Caco-2 (cell line): ENCODE results near the gene ZFYVE19. TPM values are rescaled to one million over a fixed set of nuclear protein-coding genes. Genes with fewer than 3 reads are reported as not detected.

Experiments used
- BruUV-seq: library from RNA; stranded (reverse); fragments of 400-500 nt; replicated peaks from 2 replicates; lab custom pipeline; 2021; lab: Mats Ljungman, UMichigan
- CTCF ChIA-PET: fragments of 300-600 bp; sonication (Branson Sonifier 250); formaldehyde crosslinking; loops from one replicate; lab custom pipeline; 2022; ENCODE audit warnings: antibody characterized with exemption; lab: Charles Lee
- POLR2A ChIA-PET: fragments of 300-600 bp; sonication (Branson Sonifier 250); formaldehyde crosslinking; loops from one replicate; lab custom pipeline; 2022; ENCODE audit warnings: antibody characterized with exemption; lab: Charles Lee
- DNase-seq, 2 experiments: peaks; one replicate each; pipeline versions ENCODE4 v3.0.0 to v3.0.0-alpha.2; 2020 to 2022
- H3K27me3 ChIP-seq: replicated peaks from 2 replicates; pipeline ENCODE4 v1.6.0; 2011; ENCODE audit warnings: low read length; ENCODE audit not compliant: control insufficient read depth, insufficient read depth
- H3K36me3 ChIP-seq: 2 replicates; pipeline ENCODE4 v1.5.1; 2011; ENCODE audit warnings: low read length; ENCODE audit not compliant: control insufficient read depth, insufficient read depth
- H3K4me1 ChIP-seq: fragments of 250-450 bp; sonication (Bioruptor Pico); 2 replicates; pipeline ENCODE4 v1.5.1; 2020; ENCODE audit warnings: mild to moderate bottlenecking
- H3K4me3 ChIP-seq: 2 replicates; pipeline ENCODE4 v1.5.1; 2011; ENCODE audit warnings: low read depth, mild to moderate bottlenecking, control low read depth, low read length
- H3K9me3 ChIP-seq: fragments of 250-450 bp; sonication (Bioruptor Pico); 2 replicates; pipeline ENCODE4 v1.5.1; 2020; ENCODE audit warnings: mild to moderate bottlenecking, moderate library complexity
- H3K27ac Mint-ChIP-seq: one replicate; pipeline ENCODE4 v1.8.0; 2022; ENCODE audit warnings: mixed read lengths; ENCODE audit not compliant: unreplicated experiment
- H3K27me3 Mint-ChIP-seq: one replicate; pipeline ENCODE4 v1.8.0; 2022; ENCODE audit warnings: mixed read lengths; ENCODE audit not compliant: insufficient read depth, unreplicated experiment
- H3K36me3 Mint-ChIP-seq: one replicate; pipeline ENCODE4 v1.8.0; 2022; ENCODE audit warnings: mild to moderate bottlenecking, mixed read lengths; ENCODE audit not compliant: insufficient read depth, unreplicated experiment
- H3K4me1 Mint-ChIP-seq: one replicate; pipeline ENCODE4 v1.8.0; 2022; ENCODE audit warnings: low read depth, mixed read lengths; ENCODE audit not compliant: unreplicated experiment
- H3K4me3 Mint-ChIP-seq: one replicate; pipeline ENCODE4 v1.8.0; 2022; ENCODE audit warnings: mild to moderate bottlenecking, moderate library complexity, mixed read lengths; ENCODE audit not compliant: unreplicated experiment
- H3K9me3 Mint-ChIP-seq: one replicate; pipeline ENCODE4 v1.8.0; 2022; ENCODE audit warnings: mixed read lengths; ENCODE audit not compliant: unreplicated experiment
- CTCF ChIP-seq, 2 experiments: fragments of 200-600 bp in 1 of 2; IDR thresholded peaks; 1 replicate in 1 of 2; 2 replicates in 1 of 2; pipeline versions ENCODE4 v1.5.1 to v1.8.0; 2011 to 2022; ENCODE audit warnings: antibody characterized with exemption in 1 of 2, control low read depth in 1 of 2, inconsistent platforms in 1 of 2, low read depth in 1 of 2, low read length in 1 of 2, mild to moderate bottlenecking in 1 of 2, moderate library complexity in 1 of 2; ENCODE audit not compliant: insufficient read depth in 1 of 2, severe bottlenecking in 1 of 2, unreplicated experiment in 1 of 2
- intact Hi-C: fragments of 100-400 bp; cut with micrococcal nuclease; formaldehyde crosslinking; loops from one replicate; pipeline ENCODE4 v1.10.0; 2022; ENCODE audit not compliant: unreplicated experiment
- total RNA-seq: library from RNA; stranded (reverse); gene quantifications from 2 replicates; pipeline ENCODE4 v1.2.3, GENCODE V29; 2022

ZFYVE19 gene
- total RNA-seq, 1 experiment from 2014 or later = 26.7 TPM

GRCh38 chr15:40768521-40769273 is 38.2 kb upstream of the ZFYVE19 start:
- no TSS peak for BruUV-seq
- H3K4me1 ChIP-seq = no peaks in the 10 kb centered on the region
- H3K36me3 Mint-ChIP-seq = peaks cover 47% of the 10 kb centered on the region

GRCh38 chr15:40769274-40770146 is 37.4 kb upstream of the ZFYVE19 start, which contains the start of gene C15orf62:
TSS of gene C15orf62 (plus strand) at chr15:40769980. CDS start at chr15:40770496, 516 bp downstream.
- no peak within 1 kb of the TSS for H3K4me3 Mint-ChIP-seq
- Histone ChIP-seq H3K27me3 (no peaks in the 10 kb centered on the region), H3K36me3 (peaks cover 1% of the 10 kb centered on the region; the same call in 1 of the 2 replicates), H3K4me1 (no peaks in the 10 kb centered on the region), H3K9me3 (no peaks in the 10 kb centered on the region), H3K4me3 (no peak within 1 kb of the TSS)
- no peaks in the 10 kb centered on the region for H3K27me3 Mint-ChIP-seq
- intact Hi-C loops = loop anchor here (10.0 kb wide), 1 partner anchor 205 kb away; the partner anchor contains the start of genes CCDC32 and RPUSD2
- peaks cover 11% of the 10 kb centered on the region for H3K4me1 Mint-ChIP-seq
- ChIA-PET POLR2A (no interaction called here), CTCF (interaction anchor here (1.4 kb wide), 1 partner anchor 16 kb away, joined by 3 read pairs; no protein-coding TSS in a partner anchor)
- no peak within 1 kb of the TSS for H3K27ac Mint-ChIP-seq
- no peaks in the 10 kb centered on the region for H3K9me3 Mint-ChIP-seq
- no peak for TF ChIP-seq CTCF (IDR thresholded peaks at IDR 0.05; ENCODE audit: insufficient read depth in 1 of 2, low read depth in 1 of 2, low read length in 1 of 2, severe bottlenecking in 1 of 2, unreplicated experiment in 1 of 2)
- no TSS peak for BruUV-seq
- no peak for DNase-seq
- H3K36me3 Mint-ChIP-seq = peaks cover 40% of the 10 kb centered on the region

More at GRCh38 chr15:40768521-40769273, 38.2 kb upstream of the ZFYVE19 start:
- TF ChIP-seq CTCF (IDR thresholded peaks at IDR 0.05; ENCODE audit: insufficient read depth in 1 of 2, low read depth in 1 of 2, low read length in 1 of 2, severe bottlenecking in 1 of 2, unreplicated experiment in 1 of 2) = no peak
- H3K27me3 ChIP-seq = no peaks in the 10 kb centered on the region
- Mint-ChIP-seq H3K4me1 (peaks cover 11% of the 10 kb centered on the region), H3K27ac (no peak overlapping the region), H3K4me3 (no peak overlapping the region), H3K9me3 (no peaks in the 10 kb centered on the region), H3K27me3 (no peaks in the 10 kb centered on the region)
- H3K36me3 ChIP-seq = peaks cover 1% of the 10 kb centered on the region; the same call in 1 of the 2 replicates
- intact Hi-C loops = loop anchor here (10.0 kb wide), 1 partner anchor 204 kb away; the partner anchor contains the start of genes CCDC32 and RPUSD2
- H3K4me3 ChIP-seq = no peak overlapping the region
- no peak for DNase-seq
- POLR2A ChIA-PET = no interaction called here
- no peaks in the 10 kb centered on the region for H3K9me3 ChIP-seq
- CTCF ChIA-PET = no interaction called here

DNA sequence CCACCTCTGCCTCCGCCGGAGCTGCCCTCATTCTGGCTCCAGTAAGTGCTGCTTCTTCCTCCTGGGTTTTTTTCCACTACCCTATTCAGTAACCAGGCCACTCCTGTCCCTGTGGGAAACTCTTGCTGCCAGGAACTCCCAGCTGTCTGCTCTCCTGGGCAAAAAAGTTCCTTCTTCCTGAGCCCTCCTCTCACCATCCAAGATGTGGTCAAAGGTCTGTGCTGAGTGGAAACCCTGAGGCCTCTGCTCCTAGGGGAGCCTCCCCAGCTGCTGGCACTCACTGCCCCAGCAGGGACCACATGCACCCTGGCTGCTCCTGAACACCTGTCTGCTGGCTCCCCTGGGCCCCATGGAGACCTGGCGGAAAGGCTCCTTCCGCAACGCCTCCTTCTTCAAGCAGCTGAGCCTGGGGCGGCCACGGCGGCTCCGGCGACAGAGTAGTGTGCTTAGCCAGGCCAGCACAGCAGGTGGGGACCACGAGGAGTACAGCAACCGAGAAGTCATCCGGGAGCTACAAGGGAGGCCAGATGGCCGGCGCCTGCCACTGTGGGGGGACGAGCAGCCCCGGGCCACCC is 36.7 kb upstream of the ZFYVE19 start:
- ChIA-PET CTCF (interaction anchor here (1.4 kb wide), 1 partner anchor 15 kb away, joined by 3 read pairs; no protein-coding TSS in a partner anchor), POLR2A (no interaction called here)
- Mint-ChIP-seq H3K36me3 (peaks cover 40% of the 10 kb centered on the region), H3K27me3 (no peaks in the 10 kb centered on the region), H3K9me3 (no peaks in the 10 kb centered on the region), H3K4me3 (no peak overlapping the region), H3K4me1 (peaks cover 8% of the 10 kb centered on the region), H3K27ac (no peak overlapping the region)
- Histone ChIP-seq H3K4me1 (no peaks in the 10 kb centered on the region), H3K4me3 (no peak overlapping the region), H3K27me3 (no peaks in the 10 kb centered on the region), H3K9me3 (no peaks in the 10 kb centered on the region), H3K36me3 (peaks cover 1% of the 10 kb centered on the region; the same call in 1 of the 2 replicates)
- intact Hi-C loops = no loop called here
- no TSS peak for BruUV-seq
- no peak for TF ChIP-seq CTCF (IDR thresholded peaks at IDR 0.05; ENCODE audit: insufficient read depth in 1 of 2, low read depth in 1 of 2, low read length in 1 of 2, severe bottlenecking in 1 of 2, unreplicated experiment in 1 of 2)
- DNase-seq = no peak
